Duodenal mucosa (tissue), 2 donors: Measurements from ENCODE around the gene AP1G2.
A peak's percentile ranks its signal among the peaks of the same experiment; 100 is the strongest.

ENCODE experiments used
- H3K27ac ChIP-seq: one replicate; pipeline ENCODE4 v1.7.0; 2013; ENCODE audit warnings: low read depth, low read length
- H3K27me3 ChIP-seq, 2 donors: one replicate each; pipeline ENCODE4 v1.7.0; 2013; ENCODE audit warnings: low read length in 2 of 2, control low read depth in 1 of 2; ENCODE audit not compliant: insufficient read depth in 2 of 2, control insufficient read depth in 1 of 2
- H3K36me3 ChIP-seq, 2 donors: one replicate each; pipeline ENCODE4 v1.7.0; 2013; ENCODE audit warnings: low read length in 2 of 2, control low read depth in 1 of 2; ENCODE audit not compliant: insufficient read depth in 2 of 2, control insufficient read depth in 1 of 2
- H3K4me1 ChIP-seq, 2 donors: one replicate each; pipeline ENCODE4 v1.7.0; 2013; ENCODE audit warnings: low read length in 2 of 2, control low read depth in 1 of 2; ENCODE audit not compliant: insufficient read depth in 2 of 2, control insufficient read depth in 1 of 2
- H3K4me3 ChIP-seq, 2 donors: one replicate each; pipeline ENCODE4 v1.7.0; 2013; ENCODE audit warnings: low read length in 2 of 2, low read depth in 1 of 2
- H3K9ac ChIP-seq, 2 donors: one replicate each; pipeline ENCODE4 v1.7.0; 2013; ENCODE audit warnings: low read length in 2 of 2, low read depth in 1 of 2
- H3K9me3 ChIP-seq, 2 donors: one replicate each; pipeline ENCODE4 v1.7.0; 2013; ENCODE audit warnings: low read length in 2 of 2, control low read depth in 1 of 2; ENCODE audit not compliant: control insufficient read depth in 1 of 2

Gene AP1G2

DNA sequence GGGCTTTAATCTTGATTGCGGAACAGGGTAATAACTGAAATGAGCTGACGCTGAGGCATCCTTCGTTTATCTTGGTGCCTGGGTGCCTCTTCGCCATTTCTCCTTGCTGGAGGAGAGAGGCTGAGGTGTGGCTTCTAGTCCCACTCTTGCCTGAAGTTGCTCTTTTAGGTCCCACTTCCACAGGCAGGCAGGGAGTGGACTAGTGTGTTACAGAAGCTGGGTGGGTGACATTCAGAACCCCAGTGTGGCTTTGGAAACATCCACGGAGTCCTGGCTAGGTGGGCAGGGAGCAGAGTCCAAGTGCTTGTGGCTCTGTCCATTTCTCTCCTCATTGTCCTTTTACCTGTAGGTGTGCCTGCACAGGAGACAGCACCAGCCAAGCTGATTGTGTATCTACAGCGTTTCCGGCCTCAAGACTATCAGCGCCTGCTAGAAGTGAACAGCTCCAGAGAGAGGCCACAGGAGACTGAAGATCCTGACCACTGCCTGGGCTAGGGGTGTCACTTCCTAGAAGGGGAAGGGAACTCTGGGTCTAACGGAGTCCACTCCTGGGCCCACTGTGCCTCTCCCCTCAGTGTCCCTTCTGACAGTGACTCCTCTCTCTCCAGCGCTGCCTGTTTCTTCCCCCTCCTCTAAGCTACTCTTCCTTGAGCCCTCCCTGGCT is 9.1 kb downstream of the AP1G2 start:
- Histone ChIP-seq H3K27me3 (no peaks in the 10 kb centered on the region), H3K36me3 (peaks cover 25 to 43% of the 10 kb centered on the region in 2 donors), H3K4me1 (peaks cover 17 to 25% of the 10 kb centered on the region in 2 donors), H3K9me3 (no peaks in the 10 kb centered on the region), H3K4me3 (no peak overlapping the region), H3K27ac (no peak overlapping the region), H3K9ac (no peak overlapping the region)

DNA sequence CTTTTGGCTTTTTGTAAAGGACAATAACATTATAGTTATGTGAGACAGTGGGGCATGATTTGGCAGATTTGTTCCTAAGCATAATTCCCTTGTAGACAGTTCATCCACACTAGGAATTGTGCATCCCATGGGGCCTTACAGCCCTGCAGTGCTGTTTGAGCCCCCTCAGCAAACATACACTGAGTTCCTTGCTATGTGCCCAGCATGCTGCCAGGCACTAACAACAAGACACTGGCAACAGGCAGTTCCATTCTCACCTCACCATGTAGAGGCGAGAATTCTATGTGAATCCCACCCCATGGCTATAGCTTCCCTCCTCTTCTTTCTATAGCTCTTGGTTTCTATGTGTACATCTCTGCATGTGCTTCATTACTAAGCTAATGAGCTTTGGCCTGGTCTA is 9.6 kb downstream of the AP1G2 start:
- Histone ChIP-seq H3K4me1 (peaks cover 17 to 25% of the 10 kb centered on the region in 2 donors), H3K36me3 (peaks cover 25 to 40% of the 10 kb centered on the region in 2 donors), H3K9me3 (no peaks in the 10 kb centered on the region), H3K27ac (no peak overlapping the region), H3K9ac (no peak overlapping the region), H3K4me3 (no peak overlapping the region), H3K27me3 (no peaks in the 10 kb centered on the region)

DNA sequence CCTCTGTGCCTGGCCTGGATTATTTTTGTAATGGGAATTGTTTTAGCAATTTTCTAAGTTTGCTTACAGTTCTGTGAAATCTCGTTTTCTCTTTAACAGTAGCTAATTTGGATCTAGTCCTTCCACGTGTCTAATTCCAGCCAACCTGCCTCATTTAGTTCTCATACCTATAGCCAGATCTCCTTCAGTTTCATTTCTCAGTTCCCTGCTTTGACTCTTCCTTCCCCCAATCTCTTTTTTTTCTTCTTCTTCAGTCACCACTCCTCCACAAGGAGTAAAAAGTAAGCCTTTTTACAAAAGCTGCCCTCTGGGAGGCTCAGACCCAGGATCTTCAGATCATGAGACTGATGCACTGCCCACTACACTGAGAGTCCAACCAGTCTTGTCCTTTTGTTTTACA is 10.1 kb downstream of the AP1G2 start:
- H3K9me3 ChIP-seq, result no peaks in the 10 kb centered on the region
- no peak overlapping the region for H3K27ac ChIP-seq
- no peaks in the 10 kb centered on the region for H3K27me3 ChIP-seq
- peak overlapping the region in 1 of 2 donors; percentile 92 for H3K9ac ChIP-seq
- peak overlapping the region in 1 of 2 donors; percentile 91 for H3K4me3 ChIP-seq
- H3K4me1 ChIP-seq, result peaks cover 17 to 25% of the 10 kb centered on the region in 2 donors
- peaks cover 25 to 40% of the 10 kb centered on the region in 2 donors for H3K36me3 ChIP-seq

DNA sequence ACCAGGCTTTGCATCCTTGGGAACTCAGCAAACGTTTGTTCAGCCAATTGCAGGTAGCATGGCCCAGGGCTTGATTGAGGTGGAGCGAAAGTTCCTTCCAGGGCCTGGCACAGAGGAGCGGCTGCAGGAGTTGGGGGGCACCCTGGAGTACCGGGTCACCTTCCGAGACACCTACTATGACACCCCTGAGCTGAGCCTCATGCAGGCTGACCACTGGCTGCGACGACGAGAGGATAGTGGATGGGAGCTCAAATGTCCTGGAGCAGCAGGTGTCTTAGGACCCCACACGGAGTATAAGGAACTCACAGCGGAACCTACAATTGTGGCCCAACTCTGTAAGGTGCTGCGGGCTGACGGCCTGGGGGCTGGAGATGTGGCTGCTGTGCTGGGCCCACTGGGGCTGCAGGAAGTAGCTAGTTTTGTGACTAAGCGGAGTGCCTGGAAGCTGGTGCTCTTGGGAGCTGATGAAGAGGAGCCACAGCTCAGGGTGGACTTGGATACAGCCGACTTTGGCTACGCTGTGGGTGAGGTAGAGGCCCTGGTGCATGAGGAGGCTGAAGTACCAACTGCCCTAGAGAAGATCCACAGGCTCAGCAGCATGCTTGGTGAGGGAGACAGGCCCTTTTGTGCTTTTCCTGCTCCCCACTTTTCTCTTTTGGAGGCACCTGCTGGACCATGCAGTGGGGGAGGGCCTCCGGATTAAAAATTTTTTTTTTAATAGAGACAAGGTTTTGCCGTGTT is 10.7 kb downstream of the AP1G2 start:
- Histone ChIP-seq H3K27ac (peak overlapping the region; percentile 92), H3K36me3 (peaks cover 20 to 34% of the 10 kb centered on the region in 2 donors), H3K9ac (peak overlapping the region; percentile 92 to 96), H3K4me3 (peak overlapping the region; percentile 91 to 93), H3K9me3 (no peaks in the 10 kb centered on the region), H3K4me1 (peaks cover 17 to 25% of the 10 kb centered on the region in 2 donors), H3K27me3 (no peaks in the 10 kb centered on the region)

DNA sequence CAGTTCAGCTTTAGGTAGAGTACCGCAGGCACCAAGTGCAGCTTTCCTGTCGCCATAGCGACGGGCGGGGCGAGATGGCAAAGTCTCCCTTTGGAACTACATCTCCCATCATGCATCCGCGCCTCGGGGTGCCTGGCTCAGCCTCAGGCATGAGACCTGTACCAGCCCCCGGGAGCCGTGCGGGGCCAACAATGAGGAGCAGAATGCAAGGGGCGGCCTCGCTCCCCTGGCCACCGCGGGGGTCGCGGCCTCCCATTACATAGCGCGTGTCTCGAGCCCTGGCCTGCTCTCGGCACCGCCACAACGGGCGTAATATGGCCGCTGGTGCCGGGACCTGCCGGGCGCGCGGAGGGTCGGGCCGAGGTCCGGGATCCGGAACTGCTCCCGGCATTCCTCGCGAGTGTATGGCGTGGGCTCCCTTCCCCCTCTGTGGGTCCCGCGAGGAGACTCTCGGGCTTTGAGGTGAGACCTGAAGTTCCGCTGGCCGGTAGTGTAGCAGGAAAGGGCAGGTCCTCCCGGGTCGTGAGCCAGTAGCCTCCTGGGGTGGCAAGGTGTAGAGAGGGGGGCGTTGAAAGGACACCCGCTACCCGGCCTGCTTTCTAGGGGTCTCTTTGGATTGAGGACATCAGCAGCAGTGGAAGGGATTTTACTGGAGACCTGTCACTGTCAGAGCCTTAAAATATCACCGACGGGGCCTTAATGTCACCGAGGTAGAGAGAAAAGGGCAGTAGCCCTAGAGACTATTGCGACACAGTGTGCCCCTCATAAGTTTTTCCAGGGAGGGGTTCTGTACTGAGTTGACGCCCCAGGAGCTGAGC is 11.5 kb downstream of the AP1G2 start, which contains the start of gene THTPA:
THTPA (plus strand) TSS at position 390 of the 818 bp plus-strand sequence. CDS start 487 bp downstream, outside the sequence.
- Histone ChIP-seq H3K4me3 (peak within 1 kb of the TSS; percentile 91 to 93), H3K36me3 (peaks cover 16 to 26% of the 10 kb centered on the region in 2 donors), H3K4me1 (peaks cover 17 to 25% of the 10 kb centered on the region in 2 donors), H3K9me3 (no peaks in the 10 kb centered on the region), H3K27me3 (no peaks in the 10 kb centered on the region), H3K9ac (peak within 1 kb of the TSS; percentile 92 to 96), H3K27ac (peak within 1 kb of the TSS; percentile 92)

DNA sequence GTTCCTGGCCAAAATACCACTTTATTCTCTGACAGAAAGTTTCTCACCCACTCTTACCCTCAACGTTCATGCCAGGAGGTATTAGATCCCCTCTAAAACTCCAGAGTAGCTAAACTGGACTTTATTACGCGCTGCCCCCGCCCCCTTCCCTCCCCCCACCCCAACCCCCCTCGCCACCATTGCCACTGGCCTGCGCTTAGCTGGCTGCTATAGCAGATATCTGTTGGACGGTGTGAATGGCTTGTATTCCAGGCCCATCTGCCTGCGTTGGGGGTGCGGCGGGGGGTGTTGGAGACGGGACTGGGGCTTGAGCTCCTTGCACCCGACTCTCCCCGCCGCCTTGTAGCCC is 12.1 kb downstream of the AP1G2 start:
- Histone ChIP-seq H3K36me3 (peaks cover 16 to 21% of the 10 kb centered on the region in 2 donors), H3K27me3 (no peaks in the 10 kb centered on the region), H3K9me3 (no peaks in the 10 kb centered on the region), H3K9ac (peak overlapping the region in 1 of 2 donors; percentile 92), H3K4me1 (peaks cover 18 to 29% of the 10 kb centered on the region in 2 donors), H3K4me3 (peak overlapping the region; percentile 91 to 93), H3K27ac (peak overlapping the region; percentile 92)

DNA sequence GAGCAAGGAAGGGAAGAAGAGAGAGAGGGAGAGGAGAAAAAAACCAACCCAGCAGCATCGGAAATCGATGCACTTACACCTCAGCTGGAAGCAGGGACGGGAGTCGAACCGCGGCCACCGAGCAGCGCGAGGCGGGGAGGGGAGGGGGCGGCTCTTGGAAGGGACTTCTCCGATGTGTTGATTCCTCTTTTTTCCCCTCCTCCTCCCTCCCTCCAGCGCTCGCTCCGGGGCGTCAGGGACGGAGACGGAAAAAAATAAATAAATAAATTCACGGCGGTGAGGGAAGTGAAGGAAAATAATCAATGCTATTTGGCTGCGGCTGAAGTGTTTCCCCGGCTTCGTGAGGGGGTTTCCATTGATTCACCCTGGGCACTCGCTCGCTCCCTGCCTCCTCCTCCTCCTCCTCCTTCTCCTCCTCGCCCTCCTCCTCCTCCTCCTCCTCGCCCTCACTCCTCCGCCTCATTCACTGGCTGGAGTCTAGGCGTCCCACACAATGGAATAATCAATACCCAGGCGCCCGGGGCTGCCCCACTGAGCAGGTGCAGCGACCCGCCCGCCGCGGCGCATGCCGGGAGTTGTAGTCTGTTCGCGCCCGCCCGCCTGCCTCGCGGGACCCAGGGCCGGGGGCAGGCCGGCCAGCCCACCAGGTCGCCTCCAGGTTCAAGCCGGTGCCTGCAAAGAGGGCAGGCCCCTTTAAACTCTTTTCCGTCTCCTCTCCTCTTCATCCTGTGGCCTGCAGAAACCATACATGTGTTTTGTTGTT is 16.1 kb downstream of the AP1G2 start, which contains the start of gene ZFHX2:
ZFHX2 (minus strand) TSS at position 500 of the 763 bp plus-strand sequence. CDS start 16,440 bp downstream, outside the sequence.
- H3K9me3 ChIP-seq, result no peaks in the 10 kb centered on the region
- H3K4me1 ChIP-seq, result peaks cover 10 to 15% of the 10 kb centered on the region in 2 donors
- H3K27ac ChIP-seq, result no peak within 1 kb of the TSS
- H3K27me3 ChIP-seq, result no peaks in the 10 kb centered on the region
- H3K36me3 ChIP-seq, result no peaks in the 10 kb centered on the region
- peak within 1 kb of the TSS; percentile 68 to 69 for H3K9ac ChIP-seq
- peak within 1 kb of the TSS; percentile 88 to 91 for H3K4me3 ChIP-seq

DNA sequence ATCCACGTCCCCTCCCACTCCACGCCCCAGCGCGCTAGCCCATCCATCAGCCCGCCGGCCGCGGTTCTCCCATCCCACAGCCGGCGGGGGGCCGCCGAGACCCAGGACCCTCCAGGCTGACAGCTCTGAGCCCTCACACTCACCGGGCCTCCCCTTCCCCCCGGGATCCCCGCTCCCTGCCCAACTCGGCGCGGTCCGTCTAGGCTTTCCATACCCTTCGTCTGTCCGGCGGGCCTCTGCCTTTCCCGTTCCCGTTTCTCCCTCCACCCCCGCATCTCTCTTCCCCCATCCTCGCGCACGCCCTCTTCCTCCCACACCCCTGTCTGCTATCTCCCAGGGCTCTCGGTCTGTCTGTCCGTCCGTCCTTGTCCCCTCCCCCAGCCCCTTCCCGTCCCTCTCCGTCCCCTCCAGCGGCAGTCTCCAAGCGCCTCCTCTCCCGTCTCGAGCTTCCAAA is 16.8 kb downstream of the AP1G2 start:
- Histone ChIP-seq H3K4me1 (peaks cover 9 to 15% of the 10 kb centered on the region in 2 donors), H3K4me3 (peak overlapping the region; percentile 88 to 91), H3K27me3 (no peaks in the 10 kb centered on the region), H3K9ac (peak overlapping the region; percentile 63 to 68), H3K9me3 (no peaks in the 10 kb centered on the region), H3K27ac (no peak overlapping the region), H3K36me3 (no peaks in the 10 kb centered on the region)

DNA sequence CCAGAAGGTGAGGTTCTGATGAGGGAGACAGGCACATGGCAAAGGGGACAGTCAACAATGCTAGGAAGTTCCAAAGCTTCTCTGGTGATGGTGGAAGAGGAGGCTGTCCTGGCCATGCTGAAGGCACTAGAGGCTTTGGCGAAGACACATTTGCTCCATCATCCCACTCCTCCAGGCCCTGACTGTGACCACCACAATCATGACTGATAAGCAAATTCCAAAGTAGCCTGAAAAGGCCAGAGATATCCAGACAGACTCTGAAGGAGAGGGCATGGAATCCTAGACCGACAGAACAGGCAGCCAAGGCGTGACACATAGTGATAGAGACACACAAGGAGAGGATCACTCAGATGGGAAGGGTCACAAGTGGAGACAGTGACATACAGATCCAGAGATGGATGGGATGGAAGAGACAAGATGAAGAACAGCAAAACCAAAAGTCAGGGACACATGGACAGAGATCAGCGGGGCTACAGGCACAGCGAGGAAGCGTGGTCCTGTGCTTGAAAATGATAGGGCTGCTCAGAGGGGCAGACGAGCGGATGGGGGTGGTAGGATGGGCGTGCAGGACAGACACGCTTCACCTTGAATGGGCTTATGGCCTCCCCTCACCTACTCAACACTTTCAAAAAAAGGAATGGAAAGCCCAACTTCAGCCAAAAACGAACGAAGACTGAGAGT is 17.3 kb downstream of the AP1G2 start:
- no peaks in the 10 kb centered on the region for H3K36me3 ChIP-seq
- peaks cover 14 to 17% of the 10 kb centered on the region in 2 donors for H3K4me1 ChIP-seq
- H3K27me3 ChIP-seq, result no peaks in the 10 kb centered on the region
- H3K9ac ChIP-seq, result peak overlapping the region; percentile 63 to 68
- H3K4me3 ChIP-seq, result peak overlapping the region; percentile 88 to 91
- H3K27ac ChIP-seq, result no peak overlapping the region
- no peaks in the 10 kb centered on the region for H3K9me3 ChIP-seq
